CD8-positive, alpha-beta memory T cell (primary cell): ENCODE measurements around the gene EXOSC1. TPM values are rescaled to one million over a fixed set of nuclear protein-coding genes. Genes with fewer than 3 reads are reported as not detected.
A peak's percentile ranks its signal among the peaks of the same experiment; 100 is the strongest.

Source experiments
- CTCF ChIA-PET: fragments of 350-600 bp; sonication (Branson Sonifier 250); formaldehyde crosslinking; loops from one replicate; lab custom pipeline; 2021; ENCODE audit warnings: antibody characterized with exemption; lab: Charles Lee
- POLR2A ChIA-PET: fragments of 350-600 bp; sonication (Branson Sonifier 250); formaldehyde crosslinking; loops from one replicate; lab custom pipeline; 2021; ENCODE audit warnings: antibody characterized with exemption; lab: Charles Lee
- DNase-seq, 5 donors: peaks; one replicate each; pipeline versions ENCODE4 v3.0.0 to v3.0.0-alpha.2; 2020 to 2022; ENCODE audit warnings: mixed read lengths in 1 of 5
- H3K27ac ChIP-seq: one replicate; pipeline ENCODE4 v1.7.0; 2013; ENCODE audit warnings: low read depth, mild to moderate bottlenecking, low read length, moderate library complexity
- H3K27me3 ChIP-seq: 2 replicates; pipeline ENCODE4 v1.7.0; 2013; ENCODE audit warnings: low read length, mild to moderate bottlenecking; ENCODE audit not compliant: insufficient read depth, poor library complexity, severe bottlenecking
- H3K36me3 ChIP-seq: 2 replicates; pipeline ENCODE4 v1.7.0; 2013; ENCODE audit warnings: mild to moderate bottlenecking, low read length, moderate library complexity; ENCODE audit not compliant: insufficient read depth
- H3K4me1 ChIP-seq: 2 replicates; pipeline ENCODE4 v1.7.0; 2013; ENCODE audit warnings: mild to moderate bottlenecking, low read length, moderate library complexity; ENCODE audit not compliant: insufficient read depth
- H3K4me3 ChIP-seq: 2 replicates; pipeline ENCODE4 v1.7.0; 2013; ENCODE audit warnings: mild to moderate bottlenecking, low read length
- H3K9me3 ChIP-seq: 2 replicates; pipeline ENCODE4 v1.7.0; 2013; ENCODE audit warnings: mild to moderate bottlenecking, low read length
- H3K27ac Mint-ChIP-seq, 8 donors: one replicate each; pipeline ENCODE4 v1.8.0; 2020 to 2021; ENCODE audit warnings: mixed read lengths in 8 of 8, mild to moderate bottlenecking in 6 of 8, inconsistent platforms in 3 of 8, moderate library complexity in 3 of 8
- H3K27me3 Mint-ChIP-seq, 2 donors: one replicate each; pipeline ENCODE4 v1.8.0; 2020 to 2021; ENCODE audit warnings: mixed read lengths in 2 of 2, mild to moderate bottlenecking in 1 of 2, moderate library complexity in 1 of 2
- H3K36me3 Mint-ChIP-seq, 3 donors: one replicate each; pipeline ENCODE4 v1.8.0; 2020 to 2021; ENCODE audit warnings: mixed read lengths in 3 of 3, inconsistent platforms in 1 of 3, mild to moderate bottlenecking in 1 of 3
- H3K4me1 Mint-ChIP-seq, 3 donors: one replicate each; pipeline ENCODE4 v1.8.0; 2020 to 2021; ENCODE audit warnings: mixed read lengths in 3 of 3, inconsistent platforms in 1 of 3, mild to moderate bottlenecking in 1 of 3
- H3K4me3 Mint-ChIP-seq, 7 donors: one replicate each; pipeline ENCODE4 v1.8.0; 2020 to 2021; ENCODE audit warnings: mixed read lengths in 7 of 7, mild to moderate bottlenecking in 6 of 7, moderate library complexity in 4 of 7, inconsistent platforms in 2 of 7
- H3K9me3 Mint-ChIP-seq, 5 donors: one replicate each; pipeline ENCODE4 v1.8.0; 2020 to 2022; ENCODE audit warnings: mixed read lengths in 5 of 5, mild to moderate bottlenecking in 3 of 5, moderate library complexity in 2 of 5, inconsistent platforms in 1 of 5
- polyA plus RNA-seq: library from polyadenylated mRNA; unstranded; fragments of 300-500 nt; fragmentation: Illumina TruSeq; gene quantifications from one replicate; pipeline ENCODE4 v1.2.3, GENCODE V29; 2021
- total RNA-seq, 2 experiments: library from RNA; stranded (reverse); gene quantifications; one replicate each; pipeline ENCODE4 v1.2.3, GENCODE V29; 2021

The EXOSC1 gene
- total and polyA plus RNA-seq, 3 experiments from 2014 or later: 61.0 to 83.0 (median 64.8) TPM

GRCh38 chr10:97442277-97442676 lies 3.5 kb downstream of the EXOSC1 start:
- H3K27ac Mint-ChIP-seq: peak overlapping the region in 1 of 8 donors; percentile 77
- no peaks in the 10 kb centered on the region for H3K27me3 ChIP-seq
- peaks cover 28 to 37% (median 31%) of the 10 kb centered on the region in 3 donors for H3K4me1 Mint-ChIP-seq
- no peak overlapping the region for H3K4me3 Mint-ChIP-seq
- POLR2A ChIA-PET: no interaction called here
- H3K27me3 Mint-ChIP-seq: no peaks in the 10 kb centered on the region
- no peak overlapping the region for H3K4me3 ChIP-seq
- CTCF ChIA-PET: interaction anchor here (1.3 kb wide), 1 partner anchor 33 kb away, joined by 3 read pairs; no protein-coding TSS in a partner anchor
- peaks cover 19% of the 10 kb centered on the region for H3K4me1 ChIP-seq
- H3K36me3 Mint-ChIP-seq: peaks cover 0 to 58% (median 9%) of the 10 kb centered on the region in 3 donors
- H3K36me3 ChIP-seq: peaks cover 17% of the 10 kb centered on the region
- H3K9me3 Mint-ChIP-seq: no peaks in the 10 kb centered on the region
- H3K27ac ChIP-seq: no peak overlapping the region
- DNase-seq: no peak
- no peaks in the 10 kb centered on the region for H3K9me3 ChIP-seq

GRCh38 chr10:97435211-97435610 lies 10.6 kb downstream of the EXOSC1 start:
- CTCF ChIA-PET: no interaction called here
- POLR2A ChIA-PET: interaction anchor here (0.7 kb wide), 1 partner anchor 10 kb away, joined by 4 read pairs; no protein-coding TSS in a partner anchor
- Histone ChIP-seq H3K4me1 (no peaks in the 10 kb centered on the region), H3K27me3 (no peaks in the 10 kb centered on the region), H3K9me3 (no peaks in the 10 kb centered on the region), H3K36me3 (peaks cover 46% of the 10 kb centered on the region), H3K4me3 (no peak overlapping the region), H3K27ac (no peak overlapping the region)
- Mint-ChIP-seq H3K27me3 (no peaks in the 10 kb centered on the region), H3K9me3 (no peaks in the 10 kb centered on the region), H3K4me3 (no peak overlapping the region), H3K27ac (peak overlapping the region in 3 of 8 donors; percentile 17 to 46 (median 34)), H3K36me3 (peaks cover 0 to 86% (median 11%) of the 10 kb centered on the region in 3 donors), H3K4me1 (peaks cover 0 to 1% (median 0%) of the 10 kb centered on the region in 3 donors)
- no peak for DNase-seq

GRCh38 chr10:97434557-97434956 lies 11.2 kb downstream of the EXOSC1 start:
- Mint-ChIP-seq H3K27ac (peak overlapping the region in 2 of 8 donors; percentile 46 to 51), H3K9me3 (no peaks in the 10 kb centered on the region), H3K4me1 (peaks cover under 1 to 1% (median under 1%) of the 10 kb centered on the region in 3 donors), H3K36me3 (peaks cover 0 to 85% (median 9%) of the 10 kb centered on the region in 3 donors), H3K27me3 (no peaks in the 10 kb centered on the region), H3K4me3 (no peak overlapping the region)
- Histone ChIP-seq H3K27ac (no peak overlapping the region), H3K4me3 (no peak overlapping the region), H3K27me3 (no peaks in the 10 kb centered on the region), H3K36me3 (peaks cover 49% of the 10 kb centered on the region), H3K9me3 (no peaks in the 10 kb centered on the region), H3K4me1 (no peaks in the 10 kb centered on the region)
- DNase-seq: no peak
- POLR2A ChIA-PET: no interaction called here
- CTCF ChIA-PET: no interaction called here

GRCh38 chr10:97434055-97434454 lies 11.8 kb downstream of the EXOSC1 start:
- Mint-ChIP-seq H3K4me1 (peaks cover 4 to 6% (median 6%) of the 10 kb centered on the region in 3 donors), H3K4me3 (no peak overlapping the region), H3K27me3 (no peaks in the 10 kb centered on the region), H3K27ac (no peak overlapping the region), H3K9me3 (no peaks in the 10 kb centered on the region), H3K36me3 (peaks cover 0 to 86% (median 8%) of the 10 kb centered on the region in 3 donors)
- H3K36me3 ChIP-seq: peaks cover 52% of the 10 kb centered on the region
- POLR2A ChIA-PET: no interaction called here
- H3K4me3 ChIP-seq: no peak overlapping the region
- H3K27me3 ChIP-seq: no peaks in the 10 kb centered on the region
- no peaks in the 10 kb centered on the region for H3K9me3 ChIP-seq
- no peak overlapping the region for H3K27ac ChIP-seq
- no peak for DNase-seq
- CTCF ChIA-PET: no interaction called here
- no peaks in the 10 kb centered on the region for H3K4me1 ChIP-seq

- Mint-ChIP-seq H3K9me3 (peaks cover 0 to 2% (median 0%) of the 10 kb centered on the region in 5 donors), H3K4me1 (peaks cover 30 to 42% (median 34%) of the 10 kb centered on the region in 3 donors), H3K36me3 (peaks cover 0 to 48% (median 5%) of the 10 kb centered on the region in 3 donors), H3K27me3 (peaks cover 0 to 3% of the 10 kb centered on the region in 2 donors), H3K4me3 (peak overlapping the region; percentile 78 to 92 (median 84)), H3K27ac (peak overlapping the region; percentile 88 to 97 (median 92))
- peaks cover 22% of the 10 kb centered on the region for H3K36me3 ChIP-seq
- H3K4me1 ChIP-seq: peaks cover 27% of the 10 kb centered on the region
- DNase-seq: peak in 1 of 5 donors; percentile 27
- ChIA-PET CTCF (interaction anchor here (1.0 kb wide), 1 partner anchor 14 kb away, joined by 3 read pairs; no protein-coding TSS in a partner anchor), POLR2A (interaction anchor here (1.3 kb wide), 1 partner anchor 28 kb away, joined by 3 read pairs; the partner anchor contains the start of gene RRP12)
- peak overlapping the region; percentile 91 for H3K27ac ChIP-seq
- H3K9me3 ChIP-seq: no peaks in the 10 kb centered on the region
- H3K27me3 ChIP-seq: no peaks in the 10 kb centered on the region
- H3K4me3 ChIP-seq: peak overlapping the region; percentile 40
These were observed 17.2 kb downstream of the EXOSC1 start for GRCh38 chr10:97428572-97428981.

GRCh38 chr10:97427571-97428179 lies 18.1 kb downstream of the EXOSC1 start:
- H3K9me3 ChIP-seq: no peaks in the 10 kb centered on the region
- Mint-ChIP-seq H3K27me3 (peaks cover 0 to 3% of the 10 kb centered on the region in 2 donors), H3K9me3 (peaks cover 0 to 2% (median 0%) of the 10 kb centered on the region in 5 donors), H3K36me3 (peaks cover 0 to 47% (median 7%) of the 10 kb centered on the region in 3 donors), H3K4me1 (peaks cover 34 to 50% (median 41%) of the 10 kb centered on the region in 3 donors), H3K27ac (peak overlapping the region; percentile 88 to 97 (median 94)), H3K4me3 (peak overlapping the region; percentile 89 to 96 (median 92))
- H3K4me3 ChIP-seq: peak overlapping the region; percentile 92
- peaks cover 22% of the 10 kb centered on the region for H3K36me3 ChIP-seq
- H3K27me3 ChIP-seq: no peaks in the 10 kb centered on the region
- ChIA-PET POLR2A (interaction anchor here (0.6 to 1.3 kb wide), 2 partner anchors 18 to 27 kb away, joined by 3 read pairs; partner anchors contain the start of gene RRP12), CTCF (interaction anchor here (0.9 to 1.5 kb wide), 3 partner anchors 13 to 26 kb away, joined by 3 to 8 read pairs (median 3); no protein-coding TSS in a partner anchor)
- H3K4me1 ChIP-seq: peaks cover 27% of the 10 kb centered on the region
- no peak for DNase-seq
- H3K27ac ChIP-seq: peak overlapping the region; percentile 91

- peaks cover 27% of the 10 kb centered on the region for H3K4me1 ChIP-seq
- no peak for DNase-seq
- Mint-ChIP-seq H3K27ac (peak overlapping the region; percentile 88 to 97 (median 94)), H3K9me3 (peaks cover 0 to 2% (median 0%) of the 10 kb centered on the region in 5 donors), H3K36me3 (peaks cover 0 to 44% (median 4%) of the 10 kb centered on the region in 3 donors), H3K4me3 (peak overlapping the region; percentile 89 to 96 (median 92)), H3K4me1 (peaks cover 34 to 51% (median 41%) of the 10 kb centered on the region in 3 donors), H3K27me3 (peaks cover 0 to 3% of the 10 kb centered on the region in 2 donors)
- peak overlapping the region; percentile 92 for H3K4me3 ChIP-seq
- H3K27me3 ChIP-seq: no peaks in the 10 kb centered on the region
- peak overlapping the region; percentile 91 for H3K27ac ChIP-seq
- H3K36me3 ChIP-seq: peaks cover 21% of the 10 kb centered on the region
- no peaks in the 10 kb centered on the region for H3K9me3 ChIP-seq
- ChIA-PET POLR2A (interaction anchor here (0.6 to 1.5 kb wide), 3 partner anchors 13 to 26 kb away, joined by 3 read pairs; partner anchors contain the start of gene RRP12), CTCF (interaction anchor here (0.9 to 1.5 kb wide), 2 partner anchors 20 to 25 kb away, joined by 3 to 8 read pairs; no protein-coding TSS in a partner anchor)
These were observed 18.8 kb downstream of the EXOSC1 start for GRCh38 chr10:97426776-97427570.
